ENCODE results near the gene GALNT15. TPM values are rescaled to one million over a fixed set of nuclear protein-coding genes. Genes with fewer than 3 reads are reported as not detected.

The GALNT15 gene
- polyA plus RNA-seq, 2 donors, result 2.8 to 7.9 TPM

GRCh38 chr3:16233806-16234205, 59.3 kb downstream of the GALNT15 start:
- H3K27me3 ChIP-seq (ENCODE audit: control insufficient read depth in 1 of 2, insufficient read depth in 2 of 2, low read length in 2 of 2), result no peaks in the 10 kb centered on the region
- peaks cover 0 to 3% of the 10 kb centered on the region in 2 donors for H3K4me1 ChIP-seq (ENCODE audit: control insufficient read depth in 2 of 2, insufficient read depth in 2 of 2, low read length in 1 of 2)
- H3K27ac ChIP-seq (ENCODE audit: low read depth in 2 of 2, low read length in 1 of 2), result no peak overlapping the region
- H3K4me3 ChIP-seq (ENCODE audit: low read depth in 1 of 2, low read length in 2 of 2), result no peak overlapping the region
- H3K9me3 ChIP-seq (ENCODE audit: control insufficient read depth in 2 of 2, insufficient read depth in 1 of 2, low read depth in 1 of 2, low read length in 1 of 2), result no peaks in the 10 kb centered on the region
- 92 to 98% methylated on average over 1 of the region's 1 CpG for WGBS, 2 donors
- H3K36me3 ChIP-seq (ENCODE audit: control insufficient read depth in 2 of 2, insufficient read depth in 2 of 2, low read length in 1 of 2), result no peaks in the 10 kb centered on the region

GRCh38 chr3:16234281-16234680, 59.8 kb downstream of the GALNT15 start:
- Histone ChIP-seq H3K4me3 (ENCODE audit: low read depth in 1 of 2, low read length in 2 of 2) (no peak overlapping the region), H3K4me1 (ENCODE audit: control insufficient read depth in 2 of 2, insufficient read depth in 2 of 2, low read length in 1 of 2) (peaks cover 0 to 3% of the 10 kb centered on the region in 2 donors), H3K36me3 (ENCODE audit: control insufficient read depth in 2 of 2, insufficient read depth in 2 of 2, low read length in 1 of 2) (no peaks in the 10 kb centered on the region), H3K27me3 (ENCODE audit: control insufficient read depth in 1 of 2, insufficient read depth in 2 of 2, low read length in 2 of 2) (no peaks in the 10 kb centered on the region), H3K9me3 (ENCODE audit: control insufficient read depth in 2 of 2, insufficient read depth in 1 of 2, low read depth in 1 of 2, low read length in 1 of 2) (no peaks in the 10 kb centered on the region), H3K27ac (ENCODE audit: low read depth in 2 of 2, low read length in 1 of 2) (no peak overlapping the region)
- 97 to 100% methylated on average over 2 of the region's 2 CpGs for WGBS, 2 donors

- no peak overlapping the region for H3K27ac ChIP-seq (ENCODE audit: low read depth in 2 of 2, low read length in 1 of 2)
- peaks cover 0 to 3% of the 10 kb centered on the region in 2 donors for H3K4me1 ChIP-seq (ENCODE audit: control insufficient read depth in 2 of 2, insufficient read depth in 2 of 2, low read length in 1 of 2)
- no peak overlapping the region for H3K4me3 ChIP-seq (ENCODE audit: low read depth in 1 of 2, low read length in 2 of 2)
- H3K36me3 ChIP-seq (ENCODE audit: control insufficient read depth in 2 of 2, insufficient read depth in 2 of 2, low read length in 1 of 2), result no peaks in the 10 kb centered on the region
- H3K9me3 ChIP-seq (ENCODE audit: control insufficient read depth in 2 of 2, insufficient read depth in 1 of 2, low read depth in 1 of 2, low read length in 1 of 2), result no peaks in the 10 kb centered on the region
- no peaks in the 10 kb centered on the region for H3K27me3 ChIP-seq (ENCODE audit: control insufficient read depth in 1 of 2, insufficient read depth in 2 of 2, low read length in 2 of 2)
- 89 to 92% methylated on average over 4 of the region's 4 CpGs for whole genome bisulfite sequencing, 2 donors
Observed at GRCh38 chr3:16236030-16236639, 61.7 kb downstream of the GALNT15 start.

- H3K27ac ChIP-seq (ENCODE audit: low read depth in 2 of 2, low read length in 1 of 2), result no peak overlapping the region
Observed at GRCh38 chr3:16236856-16237393, 62.4 kb downstream of the GALNT15 start.

GRCh38 chr3:16239086-16239770, 64.7 kb downstream of the GALNT15 start:
- H3K9me3 ChIP-seq (ENCODE audit: control insufficient read depth in 2 of 2, insufficient read depth in 1 of 2, low read depth in 1 of 2, low read length in 1 of 2), result no peaks in the 10 kb centered on the region
- no peak overlapping the region for H3K27ac ChIP-seq (ENCODE audit: low read depth in 2 of 2, low read length in 1 of 2)

More at GRCh38 chr3:16236856-16237393, 62.4 kb downstream of the GALNT15 start:
- Histone ChIP-seq H3K4me3 (ENCODE audit: low read depth in 1 of 2, low read length in 2 of 2) (no peak overlapping the region), H3K4me1 (ENCODE audit: control insufficient read depth in 2 of 2, insufficient read depth in 2 of 2, low read length in 1 of 2) (peaks cover 0 to 3% of the 10 kb centered on the region in 2 donors), H3K27me3 (ENCODE audit: control insufficient read depth in 1 of 2, insufficient read depth in 2 of 2, low read length in 2 of 2) (no peaks in the 10 kb centered on the region), H3K9me3 (ENCODE audit: control insufficient read depth in 2 of 2, insufficient read depth in 1 of 2, low read depth in 1 of 2, low read length in 1 of 2) (no peaks in the 10 kb centered on the region), H3K36me3 (ENCODE audit: control insufficient read depth in 2 of 2, insufficient read depth in 2 of 2, low read length in 1 of 2) (no peaks in the 10 kb centered on the region)
- WGBS, 2 donors, result 38 to 52% methylated on average over 3 of the region's 3 CpGs

GRCh38 chr3:16239780-16240179, 65.3 kb downstream of the GALNT15 start:
- 56 to 60% methylated on average over 4 of the region's 4 CpGs for WGBS, 2 donors
- Histone ChIP-seq H3K36me3 (ENCODE audit: control insufficient read depth in 2 of 2, insufficient read depth in 2 of 2, low read length in 1 of 2) (no peaks in the 10 kb centered on the region), H3K4me3 (ENCODE audit: low read depth in 1 of 2, low read length in 2 of 2) (no peak overlapping the region), H3K27me3 (ENCODE audit: control insufficient read depth in 1 of 2, insufficient read depth in 2 of 2, low read length in 2 of 2) (no peaks in the 10 kb centered on the region), H3K9me3 (ENCODE audit: control insufficient read depth in 2 of 2, insufficient read depth in 1 of 2, low read depth in 1 of 2, low read length in 1 of 2) (no peaks in the 10 kb centered on the region), H3K27ac (ENCODE audit: low read depth in 2 of 2, low read length in 1 of 2) (peak overlapping the region; percentile 43 to 47), H3K4me1 (ENCODE audit: control insufficient read depth in 2 of 2, insufficient read depth in 2 of 2, low read length in 1 of 2) (peaks cover 0 to 3% of the 10 kb centered on the region in 2 donors)

More at GRCh38 chr3:16239086-16239770, 64.7 kb downstream of the GALNT15 start:
- Histone ChIP-seq H3K27me3 (ENCODE audit: control insufficient read depth in 1 of 2, insufficient read depth in 2 of 2, low read length in 2 of 2) (no peaks in the 10 kb centered on the region), H3K4me1 (ENCODE audit: control insufficient read depth in 2 of 2, insufficient read depth in 2 of 2, low read length in 1 of 2) (peaks cover 0 to 3% of the 10 kb centered on the region in 2 donors), H3K36me3 (ENCODE audit: control insufficient read depth in 2 of 2, insufficient read depth in 2 of 2, low read length in 1 of 2) (no peaks in the 10 kb centered on the region), H3K4me3 (ENCODE audit: low read depth in 1 of 2, low read length in 2 of 2) (no peak overlapping the region)
- 58 to 59% methylated on average over 3 of the region's 3 CpGs for WGBS, 2 donors

GRCh38 chr3:16240229-16241023, 65.9 kb downstream of the GALNT15 start:
- 61 to 65% methylated on average over 6 of the region's 6 CpGs for WGBS, 2 donors
- no peaks in the 10 kb centered on the region for H3K9me3 ChIP-seq (ENCODE audit: control insufficient read depth in 2 of 2, insufficient read depth in 1 of 2, low read depth in 1 of 2, low read length in 1 of 2)
- no peak overlapping the region for H3K4me3 ChIP-seq (ENCODE audit: low read depth in 1 of 2, low read length in 2 of 2)
- H3K4me1 ChIP-seq (ENCODE audit: control insufficient read depth in 2 of 2, insufficient read depth in 2 of 2, low read length in 1 of 2), result peaks cover 0 to 3% of the 10 kb centered on the region in 2 donors
- H3K27ac ChIP-seq (ENCODE audit: low read depth in 2 of 2, low read length in 1 of 2), result no peak overlapping the region
- no peaks in the 10 kb centered on the region for H3K36me3 ChIP-seq (ENCODE audit: control insufficient read depth in 2 of 2, insufficient read depth in 2 of 2, low read length in 1 of 2)
- no peaks in the 10 kb centered on the region for H3K27me3 ChIP-seq (ENCODE audit: control insufficient read depth in 1 of 2, insufficient read depth in 2 of 2, low read length in 2 of 2)

GRCh38 chr3:16241225-16241624, 66.7 kb downstream of the GALNT15 start:
- H3K27ac ChIP-seq (ENCODE audit: low read depth in 2 of 2, low read length in 1 of 2), result no peak overlapping the region
- no peaks in the 10 kb centered on the region for H3K27me3 ChIP-seq (ENCODE audit: control insufficient read depth in 1 of 2, insufficient read depth in 2 of 2, low read length in 2 of 2)
- H3K36me3 ChIP-seq (ENCODE audit: control insufficient read depth in 2 of 2, insufficient read depth in 2 of 2, low read length in 1 of 2), result no peaks in the 10 kb centered on the region
- H3K4me3 ChIP-seq (ENCODE audit: low read depth in 1 of 2, low read length in 2 of 2), result no peak overlapping the region
- WGBS, 2 donors, result 97 to 98% methylated on average over 5 of the region's 5 CpGs
- H3K9me3 ChIP-seq (ENCODE audit: control insufficient read depth in 2 of 2, insufficient read depth in 1 of 2, low read depth in 1 of 2, low read length in 1 of 2), result no peaks in the 10 kb centered on the region
- peaks cover 0 to 3% of the 10 kb centered on the region in 2 donors for H3K4me1 ChIP-seq (ENCODE audit: control insufficient read depth in 2 of 2, insufficient read depth in 2 of 2, low read length in 1 of 2)

GRCh38 chr3:16242177-16242576, 67.7 kb downstream of the GALNT15 start:
- Histone ChIP-seq H3K4me3 (ENCODE audit: low read depth in 1 of 2, low read length in 2 of 2) (no peak overlapping the region), H3K27ac (ENCODE audit: low read depth in 2 of 2, low read length in 1 of 2) (no peak overlapping the region), H3K36me3 (ENCODE audit: control insufficient read depth in 2 of 2, insufficient read depth in 2 of 2, low read length in 1 of 2) (no peaks in the 10 kb centered on the region), H3K4me1 (ENCODE audit: control insufficient read depth in 2 of 2, insufficient read depth in 2 of 2, low read length in 1 of 2) (peaks cover 0 to 2% of the 10 kb centered on the region in 2 donors), H3K27me3 (ENCODE audit: control insufficient read depth in 1 of 2, insufficient read depth in 2 of 2, low read length in 2 of 2) (no peaks in the 10 kb centered on the region), H3K9me3 (ENCODE audit: control insufficient read depth in 2 of 2, insufficient read depth in 1 of 2, low read depth in 1 of 2, low read length in 1 of 2) (no peaks in the 10 kb centered on the region)
- WGBS, 2 donors, result 93 to 97% methylated on average over 5 of the region's 5 CpGs

Data from esophagus (tissue), 2 donors.